Activated T-helper 1 cell treated with anti-CD3 and anti-CD28 coated beads, Interleukin-2, amount 50 U/mL, for 16 hours (primary cell): ENCODE results near the gene DSN1.

Experiments used
- DNase-seq, 2 donors: peaks; one replicate each; pipeline ENCODE4 v3.0.0-alpha.2; 2020; ENCODE audit warnings: low read depth in 1 of 2, low spot score in 1 of 2

The DSN1 gene

GRCh38 chr20:36796117-36796516 is 22.6 kb upstream of the DSN1 start:
- no peak for DNase-seq

DNA sequence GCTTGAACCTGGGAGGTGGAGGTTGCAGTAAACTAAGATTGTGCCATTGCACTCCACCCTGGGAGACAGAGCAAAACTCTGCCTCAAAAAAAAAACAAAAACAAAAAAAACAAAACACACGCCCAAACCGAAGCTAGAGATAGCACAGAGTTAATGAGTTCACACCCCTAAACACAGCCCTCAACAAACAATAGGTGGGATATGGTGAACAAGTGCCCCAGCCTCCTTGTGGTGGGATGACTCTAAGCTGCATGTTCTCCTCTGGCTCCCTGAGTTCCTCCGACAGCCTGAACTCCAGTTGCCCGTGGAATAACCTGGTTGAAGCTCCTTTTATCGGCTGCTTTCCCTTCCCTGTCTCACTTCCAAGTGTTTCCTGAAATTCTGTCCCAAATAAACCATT is 22.1 kb upstream of the DSN1 start:
- DNase-seq = no peak

DNA sequence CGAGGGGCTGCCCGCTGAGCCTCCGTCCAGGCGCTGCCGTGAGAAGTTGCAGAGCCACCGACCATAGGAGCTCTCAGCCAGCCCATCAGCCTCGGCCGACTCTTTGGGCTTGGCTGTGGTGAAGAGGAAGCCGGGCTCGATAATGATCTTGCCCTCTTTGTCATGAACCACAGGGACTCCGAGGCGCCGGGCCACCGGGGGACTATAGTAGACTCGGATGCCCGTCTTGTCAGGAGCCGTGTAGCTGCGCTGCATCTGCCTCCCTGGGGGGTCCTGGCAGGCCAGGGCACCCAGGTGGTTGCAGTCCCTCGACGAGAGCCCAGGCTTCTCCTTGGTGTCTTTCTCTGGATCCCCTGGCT is 20.5 kb upstream of the DSN1 start:
- DNase-seq = no peak

- DNase-seq = no peak
These were observed 19.9 kb upstream of the DSN1 start for GRCh38 chr20:36793294-36794115.

- no peak for DNase-seq
These were observed 18.9 kb upstream of the DSN1 start for GRCh38 chr20:36792422-36792821.

GRCh38 chr20:36791862-36792261 is 18.3 kb upstream of the DSN1 start:
- no peak for DNase-seq

GRCh38 chr20:36786663-36787062 is 13.1 kb upstream of the DSN1 start:
- DNase-seq = no peak

DNA sequence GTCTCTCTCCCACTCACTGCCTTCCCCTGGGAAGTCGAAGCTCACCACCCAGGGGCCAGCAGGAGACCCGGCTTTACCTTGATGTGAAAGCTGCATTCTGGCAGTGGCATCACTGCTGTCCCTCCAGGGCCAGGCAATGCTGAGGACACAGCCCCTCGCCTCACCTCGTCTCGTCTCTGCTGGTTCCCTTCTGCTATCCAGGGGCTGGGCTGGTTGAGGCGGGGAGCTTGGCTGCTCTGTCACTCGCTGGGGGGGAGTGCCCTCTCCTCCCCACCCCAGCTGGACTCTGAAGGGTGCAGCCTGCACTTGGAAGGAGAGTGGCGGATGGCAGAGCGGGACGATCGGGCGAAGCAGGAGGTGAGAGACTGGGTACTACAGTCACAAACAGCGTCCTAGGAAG is 12.7 kb upstream of the DSN1 start:
- DNase-seq = no peak

GRCh38 chr20:36785308-36785707 is 11.7 kb upstream of the DSN1 start:
- no peak for DNase-seq

DNA sequence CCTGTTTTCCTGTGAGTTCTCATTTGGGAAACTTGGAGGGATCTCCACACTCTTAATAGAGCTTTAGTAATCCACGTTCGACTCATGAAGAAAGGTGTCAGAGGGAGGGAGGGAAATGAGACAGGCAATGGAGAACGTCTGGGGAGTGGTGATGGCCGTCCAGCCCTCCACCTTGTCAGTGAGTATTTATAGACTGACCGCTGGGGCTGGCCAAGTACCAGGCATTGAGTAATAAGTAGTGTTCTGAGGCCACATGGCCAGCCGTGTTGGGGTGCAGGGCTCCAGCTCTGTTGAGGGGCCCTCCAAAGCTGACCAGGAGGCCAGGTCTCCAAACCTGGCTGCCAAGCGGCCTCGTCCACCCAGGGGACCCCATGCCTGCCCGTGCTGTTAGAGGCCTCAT is 11.3 kb upstream of the DSN1 start:
- no peak for DNase-seq

- DNase-seq = no peak
These were observed 10.6 kb upstream of the DSN1 start for GRCh38 chr20:36784116-36784515.

GRCh38 chr20:36779656-36780025 is 6.1 kb upstream of the DSN1 start:
- no peak for DNase-seq

DNA sequence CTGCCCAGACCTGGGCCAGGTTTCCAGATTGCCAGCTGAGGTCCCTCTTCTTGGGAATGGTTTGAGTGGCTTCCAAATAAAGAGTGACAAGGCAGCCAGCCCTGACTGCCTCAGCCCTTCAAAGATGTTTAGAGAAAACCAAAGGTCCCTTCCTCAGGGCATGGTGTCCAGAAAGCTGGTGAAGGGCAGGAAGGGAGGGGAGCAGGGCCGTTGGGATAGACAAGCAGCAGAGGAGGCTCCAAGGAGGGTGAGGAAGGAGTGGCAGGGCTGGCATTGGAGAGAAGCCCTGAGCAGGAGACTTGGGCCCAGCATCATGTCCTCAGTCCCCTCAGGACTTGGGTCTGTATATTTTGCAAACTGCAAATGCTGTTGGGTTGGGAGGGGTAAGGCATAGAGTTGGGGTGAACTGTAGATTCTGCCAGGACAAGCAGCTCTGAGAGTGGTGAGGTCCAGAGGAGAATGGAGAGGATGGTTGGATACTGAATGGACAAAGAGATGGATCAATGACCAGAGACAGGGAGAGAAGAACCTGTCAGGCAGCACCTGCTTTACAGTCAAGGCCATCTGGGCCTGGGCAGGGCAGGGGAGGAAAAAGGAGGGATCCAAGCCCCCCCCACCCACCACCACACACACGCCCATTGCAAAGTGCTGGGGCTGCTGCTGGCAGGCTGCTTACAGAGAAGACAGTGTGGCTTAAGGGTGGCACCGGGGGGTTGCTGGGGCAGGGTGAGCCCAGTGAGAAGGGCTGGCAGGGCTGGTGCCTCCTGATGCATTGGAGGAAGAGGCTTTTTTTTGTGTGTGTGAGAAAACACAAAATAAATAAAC is 5.5 kb upstream of the DSN1 start:
- no peak for DNase-seq

GRCh38 chr20:36777576-36777975 is 4.0 kb upstream of the DSN1 start:
- no peak for DNase-seq

DNA sequence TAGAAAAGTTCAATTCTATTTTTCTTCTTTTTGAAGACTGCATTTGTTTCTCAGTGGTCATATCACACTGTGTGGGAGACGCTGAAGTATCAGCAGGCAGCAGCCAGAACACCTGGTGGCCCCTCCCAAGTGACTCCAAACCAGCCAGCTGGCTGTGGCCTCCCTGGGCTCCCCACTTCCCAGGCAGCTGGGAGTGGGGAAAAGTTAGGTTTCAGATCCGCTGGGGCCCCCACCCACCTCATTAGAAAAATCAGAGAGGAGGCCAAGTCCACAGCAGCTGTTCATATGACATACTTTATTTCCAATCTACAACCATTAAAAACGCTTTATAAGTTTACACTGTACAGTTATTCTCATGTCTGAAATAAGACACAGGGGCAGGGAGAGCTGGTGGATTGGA is 3.6 kb upstream of the DSN1 start:
- no peak for DNase-seq

GRCh38 chr20:36775826-36776225 is 2.3 kb upstream of the DSN1 start:
- DNase-seq = no peak

DNA sequence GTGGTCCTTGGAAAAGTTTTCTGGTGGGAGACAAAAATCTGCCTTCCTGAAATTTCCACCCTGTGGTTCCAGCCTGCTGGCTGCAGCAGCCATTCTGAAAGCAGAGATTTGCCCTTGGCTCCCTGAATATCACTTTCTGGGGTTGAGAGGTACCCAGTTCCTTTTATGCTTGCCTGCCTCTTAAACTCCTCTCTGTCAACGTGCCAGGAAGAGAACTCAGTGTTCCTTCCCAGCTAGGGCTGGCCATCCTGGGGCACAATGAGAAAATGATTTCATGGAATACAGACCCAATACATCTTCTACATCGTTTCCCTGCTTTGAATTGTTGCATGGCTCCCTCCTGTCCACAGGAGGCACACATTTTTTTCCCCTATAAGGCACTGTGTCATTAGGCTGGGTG is 1.6 kb upstream of the DSN1 start:
- no peak for DNase-seq

- no peak for DNase-seq
These were observed 411 bp downstream of the DSN1 start for GRCh38 chr20:36773107-36773596.

GRCh38 chr20:36770680-36771079 is 2.9 kb downstream of the DSN1 start:
- DNase-seq = no peak

GRCh38 chr20:36768768-36769430 is 4.7 kb downstream of the DSN1 start:
- no peak for DNase-seq

GRCh38 chr20:36761125-36761524 is 12.4 kb downstream of the DSN1 start:
- DNase-seq = no peak

GRCh38 chr20:36760647-36761046 is 12.9 kb downstream of the DSN1 start:
- DNase-seq = no peak
